Panc1 (cell line): ENCODE data around the gene FAF1. TPM values are rescaled to one million over a fixed set of nuclear protein-coding genes. Genes with fewer than 3 reads are reported as not detected.

Experiments used
- ATAC-seq: fragments of 200-7000 bp; cut with Tn5 transposase; 2 replicates; pipeline ENCODE4 v1.9.1; 2020; ENCODE audit warnings: mild to moderate bottlenecking, moderate library complexity
- BruUV-seq: library from RNA; stranded (reverse); fragments of 400-500 nt; replicated peaks from 2 replicates; lab custom pipeline; 2021; lab: Mats Ljungman, UMichigan
- CTCF ChIA-PET: fragments of 300-600 bp; sonication (Branson Sonifier 250); formaldehyde crosslinking; loops from one replicate; lab custom pipeline; 2022; ENCODE audit warnings: antibody characterized with exemption; lab: Charles Lee
- POLR2A ChIA-PET: fragments of 300-600 bp; sonication (Branson Sonifier 250); formaldehyde crosslinking; loops from one replicate; lab custom pipeline; 2022; ENCODE audit warnings: antibody characterized with exemption; lab: Charles Lee
- DNase-seq: peaks from one replicate; pipeline ENCODE4 v3.0.0-alpha.2; 2010; ENCODE audit warnings: low read depth, low spot score
- H3K27ac ChIP-seq: 2 replicates; pipeline ENCODE4 v1.5.1; 2011; ENCODE audit warnings: mild to moderate bottlenecking, low read length, inconsistent platforms
- H3K27me3 ChIP-seq: fragments of 200-500 bp; sonication (Bioruptor generic); 2 replicates; pipeline ENCODE4 v1.6.0; 2014; ENCODE audit warnings: low read length, inconsistent platforms; ENCODE audit not compliant: control insufficient read depth, insufficient read depth
- H3K36me3 ChIP-seq: fragments of 200-500 bp; sonication (Bioruptor generic); 2 replicates; pipeline ENCODE4 v1.5.1; 2014; ENCODE audit warnings: inconsistent platforms, mild to moderate bottlenecking, low read length, moderate library complexity; ENCODE audit not compliant: control insufficient read depth, insufficient read depth
- H3K4me1 ChIP-seq: 2 replicates; pipeline ENCODE4 v1.5.1; 2011; ENCODE audit warnings: inconsistent platforms, mild to moderate bottlenecking, low read length, moderate library complexity; ENCODE audit not compliant: control insufficient read depth, insufficient read depth
- H3K4me3 ChIP-seq, 2 experiments: 2 replicates each; pipeline ENCODE4 v1.5.1; 2011 to 2012; ENCODE audit warnings: low read depth in 2 of 2, low read length in 2 of 2, mild to moderate bottlenecking in 2 of 2, inconsistent platforms in 1 of 2, moderate library complexity in 1 of 2
- H3K9me3 ChIP-seq: fragments of 200-500 bp; sonication (Bioruptor generic); 2 replicates; pipeline ENCODE4 v1.5.1; 2014; ENCODE audit warnings: low read depth, mild to moderate bottlenecking, inconsistent platforms, low read length, moderate library complexity; ENCODE audit not compliant: control insufficient read depth, insufficient read depth
- POLR2AphosphoS5 ChIP-seq: IDR thresholded peaks from 2 replicates; pipeline ENCODE4 v1.6.1; 2012; ENCODE audit warnings: mild to moderate bottlenecking, low read depth, low read length, moderate library complexity
- REST ChIP-seq, 2 experiments: IDR thresholded peaks; 2 replicates each; pipeline ENCODE4 v1.6.1; 2011 to 2012; ENCODE audit warnings: low read depth in 2 of 2, control low read depth in 1 of 2, low read length in 1 of 2, mild to moderate bottlenecking in 1 of 2, moderate library complexity in 1 of 2; ENCODE audit not compliant: insufficient read depth in 1 of 2
- SIN3A ChIP-seq: IDR thresholded peaks from 2 replicates; pipeline ENCODE4 v1.6.1; 2012; ENCODE audit warnings: low read depth, mild to moderate bottlenecking, low read length, moderate library complexity, borderline replicate concordance; ENCODE audit not compliant: insufficient read depth
- TCF7L2 ChIP-seq: IDR thresholded peaks from 2 replicates; pipeline ENCODE4 v1.6.1; 2011; ENCODE audit warnings: mild to moderate bottlenecking, low read depth, low read length, inconsistent platforms
- in situ Hi-C: cut with HindIII; loops from 2 replicates; pipeline ENCODE4 v1.10.0; 2016; ENCODE audit warnings: low sequenced_read_pairs, low pct_unique_long_range_greater_than_20kb
- intact Hi-C: fragments of 100-400 bp; cut with micrococcal nuclease; formaldehyde crosslinking; loops from one replicate; pipeline ENCODE4 v1.10.0; 2022; ENCODE audit not compliant: unreplicated experiment
- total RNA-seq: library from RNA; stranded (reverse); gene quantifications from one replicate; pipeline ENCODE4 v1.2.1, GENCODE V29; 2021; ENCODE audit not compliant: unreplicated experiment
- TF ChIP-seq, protein P1 (sequence below): fragments of 450-650 bp; IDR thresholded peaks from 2 replicates; pipeline ENCODE4 v1.5.1; 2017; ENCODE audit warnings: mild to moderate bottlenecking

FAF1 gene
- total RNA-seq, 1 experiment from 2014 or later: 101 TPM

- no peak for ATAC-seq
- Histone ChIP-seq H3K4me1 (no peaks in the 10 kb centered on the region), H3K4me3 (no peak overlapping the region), H3K27ac (no peak overlapping the region), H3K9me3 (no peaks in the 10 kb centered on the region), H3K36me3 (no peaks in the 10 kb centered on the region; the same call in 1 of the 2 replicates), H3K27me3 (no peaks in the 10 kb centered on the region)
- in situ Hi-C loops: no loop called here
- intact Hi-C loops: no loop called here
- no peak for DNase-seq
- POLR2A ChIA-PET: no interaction called here
- no peak for TF ChIP-seq TCF7L2
- no peak for TF ChIP-seq SIN3A
- TF ChIP-seq POLR2AphosphoS5: no peak
- no peak for TF ChIP-seq REST (IDR thresholded peaks at IDR 0.05; ENCODE audit: insufficient read depth in 1 of 2, low read depth in 2 of 2, low read length in 1 of 2)
- TF ChIP-seq, protein P1, sequence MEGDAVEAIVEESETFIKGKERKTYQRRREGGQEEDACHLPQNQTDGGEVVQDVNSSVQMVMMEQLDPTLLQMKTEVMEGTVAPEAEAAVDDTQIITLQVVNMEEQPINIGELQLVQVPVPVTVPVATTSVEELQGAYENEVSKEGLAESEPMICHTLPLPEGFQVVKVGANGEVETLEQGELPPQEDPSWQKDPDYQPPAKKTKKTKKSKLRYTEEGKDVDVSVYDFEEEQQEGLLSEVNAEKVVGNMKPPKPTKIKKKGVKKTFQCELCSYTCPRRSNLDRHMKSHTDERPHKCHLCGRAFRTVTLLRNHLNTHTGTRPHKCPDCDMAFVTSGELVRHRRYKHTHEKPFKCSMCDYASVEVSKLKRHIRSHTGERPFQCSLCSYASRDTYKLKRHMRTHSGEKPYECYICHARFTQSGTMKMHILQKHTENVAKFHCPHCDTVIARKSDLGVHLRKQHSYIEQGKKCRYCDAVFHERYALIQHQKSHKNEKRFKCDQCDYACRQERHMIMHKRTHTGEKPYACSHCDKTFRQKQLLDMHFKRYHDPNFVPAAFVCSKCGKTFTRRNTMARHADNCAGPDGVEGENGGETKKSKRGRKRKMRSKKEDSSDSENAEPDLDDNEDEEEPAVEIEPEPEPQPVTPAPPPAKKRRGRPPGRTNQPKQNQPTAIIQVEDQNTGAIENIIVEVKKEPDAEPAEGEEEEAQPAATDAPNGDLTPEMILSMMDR: no peak
- CTCF ChIA-PET: no interaction called here
- BruUV-seq: no TSS peak
These were observed 428.5 kb downstream of the FAF1 start for GRCh38 chr1:50531601-50532000.

DNA sequence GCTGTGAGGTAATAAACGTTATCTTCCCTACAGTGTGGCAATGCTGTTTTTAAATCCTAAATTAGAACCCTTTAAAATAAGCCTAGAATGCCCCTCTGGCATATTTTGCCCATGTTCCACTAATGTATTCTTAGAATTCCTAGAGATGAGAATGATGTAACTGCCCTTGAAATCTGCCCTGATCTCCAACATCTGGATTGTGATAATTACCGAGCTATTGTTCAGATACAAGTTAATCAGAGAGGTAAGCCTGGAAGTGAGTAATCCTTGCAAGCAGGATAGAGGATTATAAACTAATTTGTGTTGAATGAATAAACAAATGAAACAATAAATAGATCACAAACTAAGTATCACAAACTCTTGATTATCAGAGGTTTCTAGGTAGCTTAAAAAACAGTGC, 429.0 kb downstream of the FAF1 start:
- no peaks in the 10 kb centered on the region for H3K9me3 ChIP-seq
- no peak overlapping the region for H3K4me3 ChIP-seq
- no peaks in the 10 kb centered on the region for H3K4me1 ChIP-seq
- ChIA-PET POLR2A (no interaction called here), CTCF (no interaction called here)
- no TSS peak for BruUV-seq
- TF ChIP-seq TCF7L2: no peak
- TF ChIP-seq REST (IDR thresholded peaks at IDR 0.05; ENCODE audit: insufficient read depth in 1 of 2, low read depth in 2 of 2, low read length in 1 of 2): no peak
- TF ChIP-seq, protein P1: no peak
- no peak for TF ChIP-seq POLR2AphosphoS5
- TF ChIP-seq SIN3A: no peak
- no peak for DNase-seq
- H3K36me3 ChIP-seq: no peaks in the 10 kb centered on the region; the same call in 1 of the 2 replicates
- H3K27ac ChIP-seq: no peak overlapping the region
- H3K27me3 ChIP-seq: no peaks in the 10 kb centered on the region
- in situ Hi-C loops: no loop called here
- intact Hi-C loops: no loop called here
- ATAC-seq: no peak
